Measurements from ENCODE around the gene CAMTA1.

Gene CAMTA1

DNA sequence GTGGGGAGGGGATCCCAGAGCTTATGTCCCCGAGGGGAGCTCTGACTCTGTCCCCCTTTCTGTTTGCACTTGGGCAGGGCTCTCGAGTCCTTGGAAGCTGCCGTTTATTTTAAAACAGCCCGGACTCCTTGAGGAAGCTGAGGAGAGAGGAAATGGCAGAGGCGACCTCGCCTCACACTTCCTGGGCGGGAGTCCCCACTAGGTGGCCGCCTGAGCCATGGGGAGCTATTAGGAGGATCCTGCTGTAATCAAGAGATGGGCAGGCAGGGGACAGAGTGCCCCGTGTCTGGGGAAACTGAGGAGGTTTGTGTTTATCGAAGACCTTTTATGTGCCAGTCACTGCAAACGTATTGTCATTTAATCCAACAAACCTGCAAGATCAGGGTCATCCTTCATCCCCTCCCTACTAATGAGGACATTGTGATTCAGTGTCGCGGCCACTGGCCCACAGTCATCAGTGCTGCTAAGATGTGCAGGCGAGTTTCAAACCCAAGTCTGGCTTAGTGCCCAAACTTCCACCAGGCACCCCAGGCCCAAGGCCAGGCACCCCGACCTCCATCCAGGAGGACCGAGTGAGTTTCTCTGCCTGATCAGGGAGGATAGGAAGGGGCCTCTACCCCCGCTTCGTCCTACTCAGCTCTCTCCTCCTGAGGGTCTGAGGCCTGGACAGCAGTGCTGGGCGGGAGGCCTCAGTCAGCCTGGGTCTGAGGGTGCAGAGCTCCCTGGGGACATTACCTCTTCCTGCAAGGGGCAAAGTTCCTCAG lies 669.0 kb downstream of the CAMTA1 start:
- peak; percentile 3 for DNase-seq

DNA sequence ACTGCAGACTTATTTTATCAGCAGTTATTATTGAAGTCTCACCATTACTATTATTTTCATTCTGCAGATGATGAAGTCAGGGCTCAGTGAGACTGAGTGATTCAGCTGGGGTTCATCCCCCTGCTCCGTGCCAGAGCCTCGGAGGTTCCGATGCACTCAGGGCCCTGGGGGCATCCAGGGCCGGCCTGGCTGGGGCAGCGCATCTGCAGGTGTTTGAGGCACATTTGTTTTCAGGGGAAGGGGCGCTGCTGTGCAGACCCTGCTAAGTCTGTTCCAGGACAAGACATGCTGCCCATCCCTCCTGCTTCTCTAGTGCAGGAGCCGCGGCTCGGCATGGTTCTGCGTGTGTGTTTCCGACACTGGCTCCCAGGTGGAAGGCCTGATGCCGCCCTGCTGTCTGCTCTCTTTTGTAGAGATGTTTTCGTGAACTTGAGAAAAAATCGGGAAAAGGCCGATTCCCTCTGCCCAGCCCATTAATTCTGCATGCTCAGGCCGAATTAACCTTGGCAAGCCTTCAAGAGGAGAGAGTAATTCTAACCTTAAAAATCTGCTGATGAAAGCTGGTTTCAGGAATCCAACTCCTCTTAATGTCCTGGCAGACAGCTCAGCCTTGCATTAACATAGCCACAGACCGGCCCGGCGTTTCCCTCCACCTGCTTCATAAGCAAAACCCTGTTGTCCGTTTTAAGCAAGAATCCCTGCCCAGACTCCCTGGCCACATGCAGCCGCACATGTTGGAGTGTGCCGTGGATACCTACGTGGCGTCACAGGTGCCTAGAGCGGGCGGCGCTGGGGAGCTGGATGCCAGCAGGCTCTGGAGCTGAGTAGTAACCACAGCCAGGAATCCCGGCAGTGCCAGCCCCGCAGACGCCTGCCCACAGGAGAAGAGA lies 669.9 kb downstream of the CAMTA1 start:
- no peak for DNase-seq

DNA sequence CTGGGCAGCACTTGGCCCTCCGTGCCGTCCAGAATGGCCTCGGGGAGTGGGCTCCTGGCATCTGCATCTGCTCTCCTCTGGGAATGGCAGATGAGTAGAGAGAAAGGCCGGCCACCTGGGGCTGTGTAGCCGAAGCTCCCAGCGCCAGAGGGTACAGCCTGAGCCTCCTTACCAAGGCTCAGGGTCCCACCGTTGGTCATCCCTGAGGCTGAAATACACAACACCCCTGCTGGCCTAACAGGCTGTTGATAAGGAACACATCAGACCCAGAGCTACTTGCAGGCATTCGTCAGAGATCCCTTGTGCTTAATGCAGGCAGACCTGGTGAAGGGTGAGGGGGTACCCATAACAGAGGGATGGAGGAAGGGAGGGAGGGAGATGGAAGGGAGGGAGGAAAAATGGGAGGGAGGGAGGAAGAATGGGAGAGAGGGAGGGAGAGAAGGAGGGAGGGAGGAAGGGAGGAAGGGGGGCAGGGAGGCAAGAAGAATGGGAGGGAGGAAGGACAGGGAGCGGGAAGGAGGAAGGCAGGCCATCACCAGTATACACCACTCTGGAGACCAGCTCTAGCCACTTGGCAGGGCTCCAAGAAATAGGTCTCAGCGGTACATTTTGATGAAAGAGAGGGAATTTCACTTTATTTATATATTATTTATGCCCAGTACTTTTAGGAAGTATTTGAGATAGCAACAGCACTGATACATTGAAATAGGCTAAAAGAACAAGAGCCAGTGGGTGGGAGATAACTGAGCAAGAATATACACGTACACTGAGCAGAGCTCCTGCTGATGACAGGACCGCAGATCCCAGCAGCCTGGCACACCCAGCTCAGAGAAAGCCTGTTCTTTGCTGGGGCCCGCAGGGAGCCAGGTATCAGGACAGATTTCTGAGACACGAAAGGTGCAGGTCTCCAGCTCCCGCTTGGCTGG lies 670.8 kb downstream of the CAMTA1 start:
- no peak for DNase-seq

DNA sequence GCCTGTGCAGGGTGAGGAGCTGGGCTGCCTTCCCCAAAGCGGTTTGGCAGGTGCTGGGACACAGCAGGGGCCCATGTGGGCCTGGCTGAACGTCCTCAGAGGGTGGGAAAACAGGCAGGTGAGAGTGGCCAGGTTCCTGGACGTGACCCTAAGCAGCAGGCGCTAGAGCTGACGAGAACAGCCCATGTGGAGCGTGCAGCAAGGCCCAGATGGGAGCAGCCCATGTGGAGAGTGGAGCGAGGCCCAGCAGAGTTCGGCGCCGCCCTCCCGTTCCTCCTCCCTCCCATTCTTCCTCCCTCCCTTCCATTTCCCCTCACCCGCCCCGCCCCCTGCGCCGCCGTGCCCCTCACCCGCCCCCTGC lies 671.4 kb downstream of the CAMTA1 start:
- DNase-seq, result no peak

DNA sequence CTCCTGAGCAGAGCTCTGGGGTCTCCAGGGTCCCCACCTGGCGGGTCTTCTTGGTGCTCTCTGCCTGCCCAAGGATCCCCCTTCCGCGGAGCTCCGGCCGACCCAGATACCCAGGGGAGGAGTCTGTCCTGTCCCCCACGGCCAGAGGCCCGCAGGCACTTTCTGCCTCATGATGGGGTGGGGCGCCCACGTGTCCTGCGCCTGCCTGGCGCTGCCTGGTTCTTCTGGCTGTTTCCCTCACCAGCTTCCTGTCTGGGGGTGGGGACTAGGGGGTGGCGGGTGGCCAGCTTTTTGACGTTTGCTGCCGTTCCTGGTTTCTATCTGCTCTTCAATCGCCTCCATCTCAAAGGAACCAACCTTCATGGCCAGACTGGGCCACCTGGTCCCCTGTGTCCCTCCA lies 672.6 kb downstream of the CAMTA1 start:
- no peak for DNase-seq

DNA sequence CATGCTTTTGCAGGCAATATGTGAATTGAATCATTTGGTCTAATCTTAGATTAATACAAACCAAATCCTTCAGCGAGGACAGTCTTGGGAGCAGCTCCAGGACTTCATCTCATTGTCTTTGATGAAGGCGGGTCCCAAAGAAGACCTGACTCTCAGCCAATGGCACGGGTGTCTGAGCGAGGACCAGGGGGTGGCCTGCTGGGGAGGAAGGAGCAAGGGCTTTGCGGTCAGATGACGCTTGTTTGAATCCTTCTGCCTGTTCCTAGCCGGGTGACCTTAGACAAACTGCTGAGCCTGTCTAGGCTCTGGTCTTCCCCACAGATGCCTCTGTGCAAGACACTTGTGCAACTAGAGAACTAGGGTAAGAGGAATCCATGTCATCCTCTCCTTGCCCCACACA lies 673.7 kb downstream of the CAMTA1 start:
- DNase-seq, result no peak

DNA sequence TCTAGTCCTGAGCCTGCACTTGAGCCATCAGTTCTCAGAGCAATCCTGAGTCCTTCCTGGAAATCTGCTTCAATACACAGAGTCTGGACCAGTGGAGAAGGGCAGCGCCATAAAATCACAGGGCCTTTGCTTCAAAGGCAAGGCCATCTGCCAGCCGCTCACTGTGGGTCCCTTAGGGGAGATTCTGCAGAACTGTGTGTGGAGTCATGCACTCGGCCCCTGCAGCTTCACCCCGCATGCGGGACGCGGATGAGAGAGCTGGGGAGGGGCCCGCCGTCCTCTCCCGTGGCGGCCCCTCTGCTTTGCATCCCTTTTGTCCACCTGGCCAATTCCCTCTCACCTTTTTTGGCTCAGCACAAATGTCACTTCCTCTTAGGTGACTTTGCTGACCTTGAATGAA lies 674.7 kb downstream of the CAMTA1 start:
- DNase-seq, result no peak

DNA sequence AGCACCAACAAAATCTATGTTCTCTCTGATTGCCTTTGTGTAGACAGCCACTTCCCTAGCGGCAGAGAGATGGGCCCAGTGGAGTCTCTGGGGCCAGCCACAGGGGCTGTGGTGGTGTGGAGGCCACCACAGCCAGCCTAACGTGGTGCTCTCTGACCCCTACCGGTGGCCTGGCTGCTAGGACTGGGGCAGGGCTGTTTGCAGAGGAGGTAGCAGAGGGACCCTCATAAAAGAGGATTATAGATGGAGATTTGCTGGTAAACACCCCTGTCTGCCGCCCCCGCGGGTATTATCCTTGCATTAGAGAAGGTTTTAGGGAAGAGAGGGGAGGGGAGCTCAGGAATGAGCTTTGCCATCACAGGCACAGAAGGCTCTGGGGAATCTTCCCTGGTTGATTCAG lies 675.6 kb downstream of the CAMTA1 start:
- DNase-seq, result no peak

DNA sequence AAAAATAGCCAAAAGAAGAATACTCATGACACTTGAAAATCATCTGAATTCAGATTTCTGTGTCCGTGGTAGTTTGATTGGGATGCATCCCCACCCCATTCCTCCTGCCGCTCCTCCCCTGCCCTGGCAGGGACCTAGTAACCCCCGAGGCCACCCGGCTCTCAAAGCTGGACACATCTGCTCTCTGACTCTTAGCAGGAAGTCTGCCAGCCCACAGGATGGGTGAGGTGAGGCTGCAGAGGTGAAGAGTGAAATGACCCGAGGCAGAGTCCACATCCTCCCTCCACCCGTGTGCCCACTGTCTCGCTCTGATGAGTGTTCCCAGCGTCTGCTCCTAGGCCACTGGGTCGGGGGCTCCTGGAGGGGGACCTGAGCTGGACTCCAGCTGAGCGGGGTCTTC lies 677.4 kb downstream of the CAMTA1 start:
- no peak for DNase-seq

DNA sequence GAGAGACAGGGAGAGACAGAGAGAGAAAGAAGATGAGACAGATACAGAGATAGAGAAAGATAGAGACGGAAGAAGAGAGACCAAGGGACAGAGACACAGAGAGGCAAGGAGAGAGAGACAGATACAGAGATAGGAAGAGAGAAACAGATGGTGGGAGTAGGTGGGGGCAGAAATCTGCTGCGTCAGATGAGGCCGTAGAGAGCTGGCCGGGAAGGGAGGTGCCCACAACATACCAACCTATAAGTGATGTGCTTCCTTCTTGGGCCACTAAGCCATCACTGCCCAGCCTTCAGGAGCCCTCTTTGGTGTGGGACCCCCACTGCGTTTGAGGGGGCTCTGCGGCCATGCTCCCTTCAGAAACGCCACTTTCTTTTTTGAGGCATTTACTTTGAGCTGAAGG lies 678.3 kb downstream of the CAMTA1 start:
- DNase-seq, result no peak

DNA sequence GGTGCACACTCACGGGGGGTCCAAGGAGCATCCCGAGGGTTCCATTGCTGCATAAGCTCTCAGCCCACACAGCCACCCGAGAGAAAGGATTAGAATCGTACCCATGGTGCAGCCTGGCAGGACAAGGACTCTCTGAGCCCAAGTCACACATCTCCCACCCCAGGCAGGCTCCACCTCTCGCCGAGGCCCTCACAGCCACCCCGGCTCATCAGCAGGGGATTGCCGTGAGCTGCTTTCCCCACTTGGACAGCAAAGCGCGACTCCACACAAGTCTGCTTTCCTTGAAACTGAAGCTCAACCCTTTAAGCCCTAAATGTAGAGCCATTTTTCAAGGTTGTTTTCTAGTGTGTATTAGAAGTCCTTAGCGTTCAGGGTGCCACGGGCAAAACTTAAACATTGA lies 679.5 kb downstream of the CAMTA1 start:
- DNase-seq, result no peak

DNA sequence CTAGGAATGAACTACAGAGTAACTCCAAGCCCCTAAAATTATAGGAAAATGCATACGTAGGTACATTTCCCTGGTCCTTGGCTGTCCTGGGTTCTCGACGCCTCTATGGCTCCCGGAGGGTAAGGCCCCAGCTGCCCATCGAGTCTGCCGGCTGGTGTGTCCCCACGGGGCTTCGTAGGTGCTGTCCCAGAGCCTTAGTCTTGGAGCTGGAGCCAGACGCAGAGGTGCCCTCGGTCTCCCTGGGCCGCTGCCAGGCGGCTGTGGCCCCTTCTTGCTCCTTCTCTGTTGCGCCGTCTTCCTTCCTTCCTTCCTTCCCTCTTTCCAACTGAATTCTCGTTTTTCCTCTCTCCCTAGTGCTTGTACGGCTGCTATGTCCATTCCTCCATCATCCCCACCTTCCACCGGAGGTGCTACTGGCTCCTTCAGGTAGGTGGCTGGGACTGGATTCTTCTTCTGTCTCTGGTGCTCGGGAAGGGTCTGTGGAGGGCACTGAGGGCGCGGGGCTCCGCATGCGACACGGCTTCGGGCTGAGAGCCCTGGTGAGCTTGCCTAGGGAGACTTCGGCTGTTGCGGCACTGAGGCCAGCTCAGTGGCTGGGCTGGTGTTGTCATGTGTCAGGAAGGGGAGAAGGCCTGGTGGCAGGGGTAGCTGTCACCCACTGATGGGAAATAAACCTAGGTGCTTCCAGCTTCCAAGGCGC lies 682.4 kb downstream of the CAMTA1 start:
- no peak for DNase-seq

DNA sequence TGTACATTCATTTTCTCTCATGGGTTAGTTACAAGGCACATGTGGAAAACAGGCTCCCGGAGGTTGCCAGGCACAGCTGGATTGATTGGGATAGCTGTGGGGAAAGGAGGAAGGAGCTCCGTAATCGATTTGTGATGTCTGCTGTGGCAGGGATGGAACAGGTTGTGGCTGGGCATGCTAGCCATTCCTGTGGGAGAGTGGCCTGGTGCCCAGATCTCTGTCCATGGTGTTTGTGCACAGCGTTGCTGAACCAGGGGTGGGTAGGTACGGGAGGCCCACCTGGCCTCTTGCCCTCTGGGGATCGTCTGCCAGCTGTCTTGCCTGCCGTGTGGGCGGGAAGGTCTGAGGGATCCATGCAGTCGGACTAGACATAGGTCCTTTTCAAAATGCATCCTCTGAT lies 683.0 kb downstream of the CAMTA1 start:
- no peak for DNase-seq

DNA sequence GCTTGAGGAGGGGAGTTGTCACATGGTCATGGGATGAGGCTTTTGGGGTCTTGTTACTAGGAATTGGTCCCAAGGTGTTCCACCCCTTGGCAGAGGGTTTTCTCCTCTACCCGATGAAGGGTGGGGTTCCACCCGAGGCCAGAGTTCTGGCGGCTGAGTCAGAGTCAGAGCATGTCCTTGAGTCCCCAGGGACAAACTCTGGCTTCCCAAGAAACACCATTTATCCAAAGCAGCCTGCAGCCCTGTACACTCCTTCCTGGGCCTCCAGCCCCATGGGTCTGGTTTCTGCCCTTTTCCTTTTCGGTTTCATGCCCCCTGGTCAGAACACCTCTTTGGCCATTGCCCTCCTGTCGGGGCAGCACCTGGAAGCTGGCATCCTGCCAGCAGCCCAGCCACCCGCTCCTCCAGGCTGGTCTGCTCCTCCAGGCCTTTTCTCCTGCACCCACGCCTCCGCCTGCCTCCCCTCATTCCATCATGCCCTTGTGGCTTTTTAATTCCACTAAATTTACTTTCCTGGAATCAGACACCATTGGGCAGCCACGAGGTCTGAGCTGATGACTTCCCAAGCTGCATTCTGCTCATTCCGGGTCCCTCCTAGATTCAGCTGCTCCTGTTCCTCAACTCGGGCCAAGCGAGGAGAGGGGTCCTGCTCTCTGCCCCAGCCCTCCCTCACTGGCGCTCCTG lies 684.1 kb downstream of the CAMTA1 start:
- no peak for DNase-seq

DNA sequence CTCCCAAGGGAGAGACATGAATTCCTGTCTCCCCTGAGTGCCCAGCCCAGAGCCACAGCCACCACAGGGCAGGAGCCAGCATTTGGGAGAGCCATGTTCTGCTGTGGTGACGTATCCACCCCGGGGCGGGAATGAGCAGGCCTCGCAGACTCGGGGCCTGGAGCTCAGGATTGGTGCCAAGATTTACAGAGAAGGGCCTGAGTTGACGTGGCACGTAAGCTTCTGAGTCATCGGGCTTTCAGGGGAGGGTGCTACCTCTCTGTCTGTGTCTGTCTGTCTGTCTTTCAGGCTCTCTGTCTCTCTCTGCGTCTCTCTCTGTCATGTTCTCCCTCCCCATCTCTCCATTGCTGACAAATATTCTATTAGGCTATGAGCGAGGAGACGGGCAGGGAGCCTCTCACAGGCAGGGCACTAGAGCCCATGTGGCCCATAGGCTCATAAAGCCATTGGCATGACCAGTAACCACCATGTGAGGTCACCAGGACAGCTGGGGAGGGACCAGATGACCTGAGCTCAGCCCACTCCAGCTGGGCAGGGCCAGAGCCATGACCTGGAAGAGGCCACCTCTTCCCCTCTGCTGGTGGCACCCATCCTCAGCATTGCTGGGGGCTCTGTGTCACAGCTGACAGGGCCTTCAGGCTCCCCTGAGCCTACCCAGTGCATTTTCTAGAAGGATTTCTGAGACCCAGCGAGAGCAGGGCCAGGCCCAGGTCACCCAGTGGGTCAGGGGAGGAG lies 685.8 kb downstream of the CAMTA1 start:
- DNase-seq, result no peak

DNA sequence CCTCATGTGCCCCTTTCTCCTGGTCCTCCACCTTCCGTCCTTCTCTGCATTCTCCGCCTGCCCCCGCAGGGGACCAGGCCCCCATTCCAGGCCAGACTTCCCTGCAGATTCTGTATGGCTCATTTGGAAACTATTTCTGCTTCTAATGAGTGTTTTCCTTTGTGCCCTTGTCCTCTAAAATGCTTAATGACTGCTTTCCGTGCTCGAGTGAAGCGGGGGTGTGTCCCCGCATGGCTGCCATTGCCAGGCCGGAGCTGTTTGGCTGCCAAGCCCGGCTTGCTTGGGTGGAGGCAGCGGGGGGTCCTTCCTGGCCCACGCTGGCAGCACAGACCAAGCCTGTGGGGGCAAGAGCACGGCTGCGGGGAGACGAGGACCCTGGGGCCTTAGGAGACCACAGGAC lies 686.6 kb downstream of the CAMTA1 start:
- no peak for DNase-seq

DNA sequence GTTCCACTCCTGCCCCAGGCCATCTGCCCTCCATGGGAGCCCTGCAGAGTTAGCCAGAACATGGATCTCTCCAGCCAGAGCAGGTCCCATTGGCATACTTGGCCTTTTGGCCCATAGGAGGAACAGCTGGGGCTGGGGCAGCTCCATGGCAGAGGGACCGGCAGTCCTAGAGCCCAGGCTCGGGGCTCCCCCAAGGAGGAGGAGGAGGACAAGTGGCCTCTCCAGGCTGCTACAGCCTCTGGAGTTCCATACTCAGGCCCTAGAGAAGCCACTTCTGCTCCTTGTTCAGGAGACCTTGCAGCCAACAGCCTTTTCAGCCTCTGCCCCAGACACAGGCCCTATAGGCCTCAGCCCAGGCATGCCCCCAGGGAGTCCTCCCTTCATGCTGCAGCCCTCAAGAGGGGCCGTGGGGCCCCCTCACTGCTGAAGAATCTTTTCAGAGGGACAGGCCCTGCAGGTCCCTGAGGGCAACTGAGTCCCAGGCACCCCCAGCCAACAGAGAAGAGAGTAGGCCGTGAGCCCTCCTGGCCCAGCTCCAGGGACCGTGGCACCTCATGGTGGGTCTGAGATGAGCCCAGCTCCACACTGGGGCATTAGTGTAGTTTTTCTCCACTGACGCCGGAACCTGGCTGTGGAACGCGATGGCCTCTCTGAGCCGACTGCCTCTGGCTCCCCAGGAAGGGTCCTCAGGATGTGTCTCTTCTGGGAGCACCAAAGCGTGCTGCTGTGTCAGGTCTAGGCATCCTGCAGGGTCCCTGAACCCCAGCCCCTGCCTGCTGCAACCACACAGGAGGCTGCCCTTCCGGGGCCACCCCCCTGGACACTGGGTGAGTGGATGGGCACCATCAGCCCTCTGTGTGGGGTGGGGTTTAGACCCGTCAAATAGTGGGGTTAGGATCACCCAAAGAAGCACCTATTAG lies 688.2 kb downstream of the CAMTA1 start:
- DNase-seq, result no peak

DNA sequence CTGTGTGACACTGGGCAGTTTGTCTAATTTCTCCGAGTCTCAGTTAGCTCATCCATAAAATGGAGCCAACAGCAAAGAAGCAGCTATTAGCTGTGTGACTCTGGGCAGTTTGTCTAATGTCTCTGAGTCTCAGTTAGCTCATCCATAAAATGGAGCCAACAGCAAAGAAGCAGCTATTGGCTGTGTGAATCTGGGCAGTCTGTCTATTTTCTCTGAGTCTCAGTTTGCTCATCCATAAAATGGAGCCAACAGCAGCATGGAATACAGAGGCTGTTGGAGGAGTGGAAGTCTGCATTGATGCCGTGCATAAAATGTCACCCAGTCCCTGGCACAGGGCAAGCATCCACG lies 688.9 kb downstream of the CAMTA1 start:
- DNase-seq, result no peak

DNA sequence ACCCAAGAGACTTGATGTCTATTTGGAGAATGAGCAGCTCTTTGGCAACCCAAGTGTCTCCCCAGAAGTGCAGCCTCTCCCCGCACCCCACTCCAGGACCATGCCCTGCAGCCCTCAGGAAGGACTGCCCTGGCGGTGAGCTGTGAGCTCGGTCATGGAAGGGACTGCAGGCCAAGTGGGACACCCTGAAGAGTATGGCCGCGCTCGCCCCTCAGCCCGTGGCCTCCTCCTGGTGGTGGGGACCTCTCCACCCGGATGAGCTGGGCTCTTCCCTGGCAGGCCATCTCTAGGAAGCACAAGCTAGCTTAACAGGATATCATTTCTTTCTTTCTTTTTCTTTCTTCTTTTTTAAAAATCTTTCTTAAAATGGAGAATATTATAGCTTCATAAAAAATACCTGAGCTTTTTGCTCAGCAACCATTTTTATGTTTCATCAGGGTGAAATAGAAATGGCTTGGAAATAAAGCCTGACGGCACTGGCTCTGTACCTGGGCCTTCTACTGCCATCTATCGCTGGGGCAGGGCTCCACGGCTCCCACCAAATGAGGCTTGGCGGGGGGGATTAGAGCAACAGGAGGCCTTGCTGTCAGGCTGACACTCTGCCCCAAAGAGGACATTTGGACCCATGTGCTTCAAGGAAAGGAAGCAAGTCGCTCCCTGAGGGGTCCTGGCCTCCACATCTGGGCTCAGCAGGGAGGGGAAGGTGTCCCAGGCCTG lies 689.7 kb downstream of the CAMTA1 start:
- no peak for DNase-seq

DNA sequence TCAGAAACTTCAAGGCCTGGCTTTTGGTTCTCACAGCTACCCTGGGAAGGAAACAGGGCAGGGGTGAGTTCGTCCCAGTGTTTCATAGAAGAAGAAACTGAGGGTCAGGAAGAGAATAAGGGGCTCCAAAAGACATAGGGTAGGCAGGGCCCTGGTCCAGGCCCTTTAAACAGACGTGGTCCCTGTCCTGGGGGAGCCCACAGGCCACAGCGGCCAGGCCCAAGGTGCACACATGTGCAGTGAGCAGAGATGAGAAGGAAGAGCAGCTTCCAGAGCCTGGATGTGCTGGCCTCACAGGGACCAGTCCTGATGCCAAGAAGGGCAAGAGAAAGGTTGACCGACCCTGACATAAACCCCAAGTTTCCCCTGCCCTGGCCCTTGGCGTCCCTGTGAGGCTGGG lies 690.4 kb downstream of the CAMTA1 start:
- no peak for DNase-seq

All from MV-4-11 (cell line).